Omental fat pad (tissue), 4 donors: ENCODE results near the gene CFDP1. TPM values are rescaled to one million over a fixed set of nuclear protein-coding genes. Genes with fewer than 3 reads are reported as not detected.

Source experiments
- ATAC-seq: fragments of 150-250 bp; one replicate; pipeline ENCODE4 v1.9.1; 2016; ENCODE audit warnings: mild to moderate bottlenecking, moderate library complexity; ENCODE audit not compliant: low FRiP score
- DNase-seq: peaks from one replicate; pipeline ENCODE4 v3.0.0-alpha.2; 2019; ENCODE audit warnings: low spot score
- CTCF ChIP-seq, 3 donors: fragments of 450-650 bp; IDR thresholded peaks; one replicate each; pipeline ENCODE4 v1.5.1; 2016 to 2017; ENCODE audit warnings: antibody characterized with exemption in 3 of 3, mild to moderate bottlenecking in 3 of 3, moderate library complexity in 2 of 3
- total RNA-seq, 4 donors: library from RNA; depleted of rRNA; stranded (reverse); fragments of >200 nt; gene quantifications; one replicate each; pipeline ENCODE4 v1.1.0, GENCODE V29; 2016

CFDP1 gene
- total RNA-seq, 4 donors from 2014 or later = 37.5 to 54.4 (median 49.2) TPM

- no peak for TF ChIP-seq CTCF (IDR thresholded peaks at IDR 0.05)
- DNase-seq (no peak), ATAC-seq (peak; percentile 52)
Measured at GRCh38 chr16:75256696-75257343, 176.5 kb downstream of the CFDP1 start.

GRCh38 chr16:75256059-75256571 lies 177.2 kb downstream of the CFDP1 start:
- no peak for TF ChIP-seq CTCF (IDR thresholded peaks at IDR 0.05)
- DNase-seq (no peak), ATAC-seq (no peak)

- TF ChIP-seq CTCF (IDR thresholded peaks at IDR 0.05) = no peak
- ATAC-seq (peak; percentile 12), DNase-seq (no peak)
Measured at GRCh38 chr16:75254359-75254837, 178.9 kb downstream of the CFDP1 start.

DNA sequence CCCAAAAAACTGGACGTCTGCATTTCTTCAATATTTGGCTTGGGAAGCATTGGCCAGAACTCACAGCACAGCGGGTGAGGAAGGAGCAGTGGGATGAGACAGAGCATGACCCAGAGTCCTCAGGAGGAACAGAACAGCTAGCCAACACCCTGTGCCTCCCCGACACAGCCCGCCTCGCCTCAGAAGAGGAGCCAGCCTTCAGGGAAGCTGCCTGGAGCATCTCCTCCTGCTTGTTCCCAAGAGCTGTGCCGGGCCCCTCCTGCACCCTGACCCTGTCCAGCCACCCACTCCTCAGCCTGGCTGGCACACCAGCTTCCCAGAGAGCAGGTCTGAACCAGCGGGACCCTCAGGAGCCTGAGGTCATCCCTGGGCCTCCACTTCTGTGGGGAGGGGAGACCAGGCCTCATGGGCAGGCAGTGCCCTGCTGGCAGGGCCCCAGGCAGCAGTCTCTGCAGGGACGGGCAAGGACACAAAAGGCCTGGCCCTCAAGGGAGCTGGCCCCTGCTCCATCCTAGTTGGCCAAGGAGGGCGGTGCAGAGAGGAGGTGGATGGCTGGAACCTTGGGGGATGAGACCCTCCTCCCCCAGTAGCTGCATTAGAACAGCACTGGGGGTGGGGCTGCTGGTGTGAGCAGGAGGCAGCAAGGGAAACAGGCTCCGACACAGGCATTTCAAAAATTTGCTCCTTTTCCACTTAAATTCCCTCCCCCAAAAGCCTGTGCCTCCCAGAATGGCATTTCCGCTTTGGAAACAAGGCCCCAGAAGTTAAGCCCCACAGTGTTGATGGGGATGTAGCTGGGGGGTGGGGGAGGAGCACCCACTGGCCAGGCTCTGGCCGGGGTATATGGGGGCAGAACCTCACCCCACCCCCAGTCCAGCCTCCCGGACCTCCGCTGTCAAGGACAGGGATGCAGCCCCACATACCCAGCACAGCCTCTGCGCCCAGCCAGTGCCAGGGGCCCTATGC lies 180.1 kb downstream of the CFDP1 start:
- DNase-seq (no peak), ATAC-seq (no peak)
- no peak for TF ChIP-seq CTCF (IDR thresholded peaks at IDR 0.05)

GRCh38 chr16:75252049-75252864 lies 181.0 kb downstream of the CFDP1 start:
- no peak for TF ChIP-seq CTCF (IDR thresholded peaks at IDR 0.05)
- ATAC-seq = peak; percentile 1
- DNase-seq = no peak

GRCh38 chr16:75251280-75252048 lies 181.8 kb downstream of the CFDP1 start, which contains the start of gene BCAR1:
Gene BCAR1, minus strand, starts transcription at chr16:75251624. Its CDS starts 142 bp downstream, at chr16:75251482.
- ATAC-seq = peak; percentile 73
- TF ChIP-seq CTCF (IDR thresholded peaks at IDR 0.05) = no peak
- DNase-seq = no peak
